ENCODE data around the gene EYA2. TPM values are rescaled to one million over a fixed set of nuclear protein-coding genes. Genes with fewer than 3 reads are reported as not detected.

EYA2 gene
- total RNA-seq, 4 donors from 2014 or later: 2.0 to 11.0 (median 5.6) TPM

DNA sequence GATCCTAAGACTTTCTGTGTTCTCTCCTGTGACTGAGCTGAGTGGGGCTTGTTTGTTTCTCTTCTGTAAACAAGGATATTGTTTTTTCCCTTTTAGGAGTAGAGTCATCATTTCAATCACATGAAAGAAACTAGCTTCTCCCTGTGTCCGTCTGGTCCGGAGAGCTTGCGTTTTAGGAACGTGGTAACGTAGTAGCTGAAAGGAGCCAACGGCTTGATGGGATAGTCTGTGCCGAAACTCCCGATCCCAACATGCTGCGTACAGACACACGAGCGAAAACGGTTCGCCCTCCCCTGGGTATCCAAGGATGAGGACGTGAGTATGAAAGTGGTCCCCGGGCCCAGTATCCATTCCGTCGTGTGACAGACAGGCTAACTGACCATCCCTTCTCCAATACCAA is 315.3 kb downstream of the EYA2 start:
- H3K4me1 ChIP-seq: no peaks in the 10 kb centered on the region
- intact Hi-C loops (cut with DNase I; ENCODE audit: low total_unique reads): no loop called here
- TF ChIP-seq, protein P1, sequence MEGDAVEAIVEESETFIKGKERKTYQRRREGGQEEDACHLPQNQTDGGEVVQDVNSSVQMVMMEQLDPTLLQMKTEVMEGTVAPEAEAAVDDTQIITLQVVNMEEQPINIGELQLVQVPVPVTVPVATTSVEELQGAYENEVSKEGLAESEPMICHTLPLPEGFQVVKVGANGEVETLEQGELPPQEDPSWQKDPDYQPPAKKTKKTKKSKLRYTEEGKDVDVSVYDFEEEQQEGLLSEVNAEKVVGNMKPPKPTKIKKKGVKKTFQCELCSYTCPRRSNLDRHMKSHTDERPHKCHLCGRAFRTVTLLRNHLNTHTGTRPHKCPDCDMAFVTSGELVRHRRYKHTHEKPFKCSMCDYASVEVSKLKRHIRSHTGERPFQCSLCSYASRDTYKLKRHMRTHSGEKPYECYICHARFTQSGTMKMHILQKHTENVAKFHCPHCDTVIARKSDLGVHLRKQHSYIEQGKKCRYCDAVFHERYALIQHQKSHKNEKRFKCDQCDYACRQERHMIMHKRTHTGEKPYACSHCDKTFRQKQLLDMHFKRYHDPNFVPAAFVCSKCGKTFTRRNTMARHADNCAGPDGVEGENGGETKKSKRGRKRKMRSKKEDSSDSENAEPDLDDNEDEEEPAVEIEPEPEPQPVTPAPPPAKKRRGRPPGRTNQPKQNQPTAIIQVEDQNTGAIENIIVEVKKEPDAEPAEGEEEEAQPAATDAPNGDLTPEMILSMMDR (IDR thresholded peaks at IDR 0.05): no peak
- TF ChIP-seq POLR2A (IDR thresholded peaks at IDR 0.05): no peak
- DNase-seq: no peak
- no peaks in the 10 kb centered on the region for H3K9me3 ChIP-seq
- no peak overlapping the region for H3K27ac ChIP-seq
- no peaks in the 10 kb centered on the region for H3K36me3 ChIP-seq
- H3K27me3 ChIP-seq: no peaks in the 10 kb centered on the region
- no peak overlapping the region for H3K4me3 ChIP-seq

DNA sequence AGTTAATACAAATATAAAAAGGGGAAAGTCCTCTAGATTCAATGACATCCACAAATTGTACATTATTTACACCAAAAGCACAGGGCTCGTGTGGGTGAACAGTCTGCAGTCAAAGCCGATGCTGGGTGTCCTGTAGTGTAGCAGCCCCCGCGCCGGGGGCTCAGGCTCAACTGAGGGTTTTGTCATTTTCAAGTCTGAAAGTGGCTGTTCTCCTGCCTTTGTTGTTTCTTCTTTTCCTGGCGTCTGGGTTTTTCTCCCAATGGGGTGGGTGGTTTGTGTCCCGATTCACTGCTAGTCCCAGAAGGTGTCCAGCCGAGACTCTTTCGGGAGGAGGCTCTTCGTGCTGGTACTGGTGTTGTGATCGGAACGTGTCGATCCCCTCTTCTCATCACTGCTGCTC is 315.8 kb downstream of the EYA2 start:
- TF ChIP-seq, protein P1 (IDR thresholded peaks at IDR 0.05): no peak
- TF ChIP-seq POLR2A (IDR thresholded peaks at IDR 0.05): no peak
- H3K9me3 ChIP-seq: no peaks in the 10 kb centered on the region
- H3K4me1 ChIP-seq: no peaks in the 10 kb centered on the region
- intact Hi-C loops (cut with DNase I; ENCODE audit: low total_unique reads): no loop called here
- no peak overlapping the region for H3K27ac ChIP-seq
- DNase-seq: no peak
- no peaks in the 10 kb centered on the region for H3K27me3 ChIP-seq
- no peak overlapping the region for H3K4me3 ChIP-seq
- H3K36me3 ChIP-seq: no peaks in the 10 kb centered on the region

- no peaks in the 10 kb centered on the region for H3K4me1 ChIP-seq
- H3K27ac ChIP-seq: no peak overlapping the region
- H3K36me3 ChIP-seq: no peaks in the 10 kb centered on the region
- H3K4me3 ChIP-seq: no peak overlapping the region
- no peak for DNase-seq
- no peaks in the 10 kb centered on the region for H3K9me3 ChIP-seq
- no peak for TF ChIP-seq POLR2A (IDR thresholded peaks at IDR 0.05)
- TF ChIP-seq, protein P1 (IDR thresholded peaks at IDR 0.05): no peak
- no peaks in the 10 kb centered on the region for H3K27me3 ChIP-seq
- intact Hi-C loops (cut with DNase I; ENCODE audit: low total_unique reads): no loop called here
Measured at GRCh38 chr20:47211036-47211435, 316.4 kb downstream of the EYA2 start.

- H3K4me1 ChIP-seq: no peaks in the 10 kb centered on the region
- H3K9me3 ChIP-seq: no peaks in the 10 kb centered on the region
- TF ChIP-seq POLR2A (IDR thresholded peaks at IDR 0.05): no peak
- TF ChIP-seq, protein P1 (IDR thresholded peaks at IDR 0.05): no peak
- H3K27me3 ChIP-seq: no peaks in the 10 kb centered on the region
- no peak overlapping the region for H3K4me3 ChIP-seq
- H3K36me3 ChIP-seq: no peaks in the 10 kb centered on the region
- no peak overlapping the region for H3K27ac ChIP-seq
- DNase-seq: no peak
- intact Hi-C loops (cut with DNase I; ENCODE audit: low total_unique reads): no loop called here
Measured at GRCh38 chr20:47212606-47213207, 318.1 kb downstream of the EYA2 start.

DNA sequence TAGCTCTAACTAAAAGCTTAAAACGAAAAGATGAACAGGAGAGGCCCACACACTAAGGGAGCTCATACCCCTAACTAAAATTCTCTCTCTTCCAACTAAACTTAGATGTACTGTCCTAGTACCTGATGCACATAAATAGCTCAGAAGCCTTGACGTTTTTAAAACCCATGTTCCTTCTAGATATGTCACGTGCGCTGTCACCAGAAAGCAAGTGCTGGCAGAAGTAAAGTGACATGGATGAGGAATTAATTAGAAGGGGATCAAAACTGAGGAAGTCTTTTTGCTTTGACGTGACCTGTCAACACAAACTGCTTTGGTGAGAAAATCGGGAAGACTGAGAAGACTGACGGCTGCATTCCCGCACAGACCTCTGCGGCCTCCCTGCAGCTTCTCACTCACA is 319.3 kb downstream of the EYA2 start:
- Histone ChIP-seq H3K27ac (no peak overlapping the region), H3K27me3 (no peaks in the 10 kb centered on the region), H3K4me3 (no peak overlapping the region), H3K9me3 (no peaks in the 10 kb centered on the region), H3K4me1 (no peaks in the 10 kb centered on the region), H3K36me3 (no peaks in the 10 kb centered on the region)
- intact Hi-C loops (cut with DNase I; ENCODE audit: low total_unique reads): no loop called here
- TF ChIP-seq POLR2A (IDR thresholded peaks at IDR 0.05): no peak
- no peak for DNase-seq
